Fibroblast of peridontal ligament (primary cell): Measurements from ENCODE around the gene GALNT17.

Source experiments
- DNase-seq: peaks from one replicate; pipeline ENCODE4 v3.0.0-alpha.2; 2010; ENCODE audit errors: extremely low read depth

Gene GALNT17

DNA sequence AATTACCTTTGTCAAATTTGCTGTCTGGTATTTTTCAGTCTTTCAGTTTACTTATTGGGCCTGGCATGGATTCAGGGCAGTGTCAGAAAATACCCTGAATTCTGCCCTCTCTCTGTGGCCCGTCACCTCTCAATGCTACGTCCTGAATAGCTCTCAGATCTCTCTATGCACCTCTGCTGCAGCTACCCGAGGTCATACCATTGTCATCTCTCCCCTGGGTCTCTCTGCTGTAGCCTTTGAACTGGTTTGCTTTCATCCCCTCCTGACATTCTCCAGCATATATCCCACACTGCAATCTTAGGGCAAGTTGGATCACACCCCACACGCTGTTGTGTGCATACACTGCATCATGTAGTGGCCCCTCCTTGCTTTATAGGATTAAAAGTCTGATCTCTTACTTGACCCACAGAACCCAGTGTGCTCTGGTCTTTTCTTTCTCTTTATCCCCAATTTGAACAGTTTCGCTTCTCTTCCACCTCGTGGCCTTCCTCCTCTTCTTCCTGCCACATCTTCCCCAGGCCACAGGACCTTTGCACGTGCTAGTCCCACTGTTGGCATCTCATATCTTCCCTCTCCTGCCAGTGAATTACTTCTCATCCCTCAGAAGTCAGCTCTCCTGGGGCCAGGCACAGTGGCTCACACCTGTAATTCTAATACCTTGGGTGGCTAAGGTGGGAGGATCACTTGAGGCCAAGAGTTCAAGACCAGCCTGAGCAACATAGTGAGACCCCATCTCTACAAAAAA is 372.9 kb downstream of the GALNT17 start:
- no peak for DNase-seq

- DNase-seq = no peak
Observed at GRCh38 chr7:71506822-71507221, 374.9 kb downstream of the GALNT17 start.

GRCh38 chr7:71507680-71508602 is 376.0 kb downstream of the GALNT17 start:
- DNase-seq = no peak

DNA sequence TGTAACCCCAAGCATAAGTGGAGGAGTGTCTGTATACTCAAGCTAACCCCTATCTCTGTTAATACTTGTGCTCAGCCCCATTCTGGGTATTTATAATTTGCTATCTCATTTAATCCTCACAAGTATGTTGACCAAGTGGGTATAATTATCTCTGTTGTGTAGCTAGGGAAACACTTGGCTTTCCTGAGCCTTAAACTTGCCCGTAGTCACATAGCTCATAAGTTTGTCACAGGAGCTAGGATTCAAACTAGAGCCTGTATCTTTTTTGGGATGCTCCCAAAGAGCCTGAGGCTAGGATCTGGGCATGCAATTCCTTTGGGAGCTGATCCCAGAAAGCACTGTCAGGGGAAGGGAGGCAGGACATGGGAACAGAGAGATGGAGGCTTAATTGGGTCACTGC is 377.4 kb downstream of the GALNT17 start:
- no peak for DNase-seq

DNA sequence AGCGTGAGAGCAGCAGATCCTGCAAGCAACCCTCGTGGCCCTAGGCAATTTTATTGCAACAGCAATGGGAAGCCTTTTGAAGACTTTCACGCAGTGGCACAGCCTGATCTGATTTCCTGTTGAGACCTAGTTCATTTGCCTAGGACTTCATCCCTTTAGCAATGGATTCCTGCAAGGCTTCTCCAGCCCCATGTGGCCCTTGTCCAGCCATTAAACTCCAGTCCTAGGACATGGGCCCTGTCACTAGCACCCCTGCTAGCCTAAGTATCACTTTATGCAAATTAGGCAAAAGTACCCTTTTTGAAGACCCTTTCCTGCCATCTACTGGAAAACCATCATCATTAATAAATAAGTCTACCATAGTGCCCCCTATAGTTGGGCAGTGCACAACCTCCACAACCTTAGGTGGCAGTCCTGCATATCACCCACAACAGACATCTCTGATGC is 379.4 kb downstream of the GALNT17 start:
- no peak for DNase-seq

GRCh38 chr7:71517940-71518699 is 386.2 kb downstream of the GALNT17 start:
- no peak for DNase-seq

- no peak for DNase-seq
Observed at GRCh38 chr7:71518880-71519279, 386.9 kb downstream of the GALNT17 start.

GRCh38 chr7:71521506-71521905 is 389.6 kb downstream of the GALNT17 start:
- no peak for DNase-seq

DNA sequence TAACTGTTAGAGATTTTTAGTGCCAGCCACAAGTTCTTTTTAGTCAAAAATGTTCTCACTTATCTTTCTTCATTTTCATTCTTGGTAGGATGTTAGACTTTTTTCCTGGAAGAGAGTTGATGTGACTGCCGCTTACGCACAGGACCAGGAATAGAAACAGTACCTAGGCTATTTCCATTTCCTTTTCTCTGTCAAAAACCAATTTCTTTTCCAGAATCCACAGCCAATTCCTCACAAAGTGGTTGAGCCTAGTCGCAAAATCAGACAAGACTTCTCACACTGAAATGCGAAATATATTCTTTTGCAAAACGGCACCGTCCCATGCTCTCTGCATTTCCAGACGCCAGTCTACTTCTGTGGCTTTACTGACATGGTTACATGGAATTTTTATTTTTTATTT is 394.2 kb downstream of the GALNT17 start:
- DNase-seq = no peak

GRCh38 chr7:71527213-71527612 is 395.3 kb downstream of the GALNT17 start:
- DNase-seq = no peak

GRCh38 chr7:71535616-71536015 is 403.7 kb downstream of the GALNT17 start:
- no peak for DNase-seq

DNA sequence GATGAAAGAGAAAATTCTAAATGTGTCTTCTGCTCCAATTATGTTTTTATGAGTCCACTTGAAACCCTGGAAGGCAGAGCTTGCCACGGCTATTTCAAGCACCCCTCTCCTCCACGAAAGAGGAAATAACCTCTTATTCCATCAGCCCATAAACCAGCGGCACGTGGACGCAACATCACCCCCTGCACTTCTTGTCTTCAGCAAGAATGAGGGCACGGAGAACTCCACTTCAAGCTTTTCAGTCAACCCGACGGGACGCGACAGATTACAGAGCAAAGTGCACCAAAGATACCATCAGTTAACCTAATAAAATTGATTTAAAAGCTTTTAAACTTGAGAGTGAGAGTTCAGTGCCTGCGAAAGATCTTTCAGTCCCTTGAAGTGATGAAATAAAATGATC is 406.3 kb downstream of the GALNT17 start:
- no peak for DNase-seq

- no peak for DNase-seq
Observed at GRCh38 chr7:71539615-71540014, 407.7 kb downstream of the GALNT17 start.

- DNase-seq = no peak
Observed at GRCh38 chr7:71541707-71542353, 409.9 kb downstream of the GALNT17 start.

DNA sequence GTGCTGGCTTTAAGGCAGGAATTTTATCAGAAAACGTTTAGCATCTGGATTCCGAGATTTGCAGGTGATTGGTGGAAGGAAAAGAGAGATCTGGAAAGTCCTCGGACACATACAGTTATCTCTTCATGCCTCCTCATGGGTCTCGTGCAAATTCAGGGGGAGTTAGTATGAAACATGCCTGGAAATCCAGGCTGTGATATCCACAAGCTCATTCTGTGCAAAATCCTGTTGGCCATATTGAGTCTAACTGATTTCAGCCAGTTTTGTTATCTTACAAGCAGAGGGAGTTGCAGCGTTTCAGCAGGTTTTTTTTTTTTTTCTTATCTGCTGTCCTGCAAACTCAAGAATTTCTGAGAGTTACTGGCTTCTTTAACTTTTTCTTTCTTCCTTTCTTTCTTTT is 411.5 kb downstream of the GALNT17 start:
- no peak for DNase-seq

DNA sequence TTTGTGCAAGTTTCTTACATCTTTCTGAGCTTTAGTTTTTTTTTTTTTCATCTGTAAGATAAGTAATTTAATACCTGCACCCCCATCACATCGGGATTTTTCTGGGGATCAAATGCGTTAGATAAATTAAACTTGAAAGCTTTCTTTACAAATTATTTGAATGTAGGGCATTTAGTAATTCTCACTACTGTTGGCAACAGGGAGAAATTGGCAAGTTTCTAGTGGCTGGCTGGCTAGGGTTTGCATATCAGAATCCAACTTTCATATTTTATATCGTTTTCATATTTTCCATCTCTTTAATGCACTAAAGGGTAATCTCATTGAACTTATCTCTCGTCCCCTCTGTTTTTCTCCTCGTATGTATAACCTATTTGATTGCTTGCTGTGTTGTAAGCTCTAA is 412.9 kb downstream of the GALNT17 start:
- no peak for DNase-seq

DNA sequence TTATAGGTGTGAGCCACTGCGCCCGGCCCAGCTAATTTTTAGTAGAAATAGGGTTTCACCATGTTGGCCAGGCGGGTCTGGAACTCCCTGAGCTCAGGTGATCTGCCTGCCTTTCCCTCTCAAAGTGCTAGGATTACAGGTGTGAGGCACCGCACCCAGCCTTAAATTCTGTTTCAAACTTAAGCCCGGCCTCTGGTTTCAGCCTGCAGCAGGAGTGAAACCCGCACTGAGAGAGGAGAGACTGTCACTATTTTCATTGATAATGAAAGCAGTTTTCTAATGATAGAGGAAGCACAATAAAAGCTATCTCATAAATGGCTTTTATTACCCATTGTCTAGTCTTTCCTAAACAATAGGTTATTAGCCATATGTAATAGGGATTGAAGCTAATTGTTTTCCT is 415.5 kb downstream of the GALNT17 start:
- no peak for DNase-seq

DNA sequence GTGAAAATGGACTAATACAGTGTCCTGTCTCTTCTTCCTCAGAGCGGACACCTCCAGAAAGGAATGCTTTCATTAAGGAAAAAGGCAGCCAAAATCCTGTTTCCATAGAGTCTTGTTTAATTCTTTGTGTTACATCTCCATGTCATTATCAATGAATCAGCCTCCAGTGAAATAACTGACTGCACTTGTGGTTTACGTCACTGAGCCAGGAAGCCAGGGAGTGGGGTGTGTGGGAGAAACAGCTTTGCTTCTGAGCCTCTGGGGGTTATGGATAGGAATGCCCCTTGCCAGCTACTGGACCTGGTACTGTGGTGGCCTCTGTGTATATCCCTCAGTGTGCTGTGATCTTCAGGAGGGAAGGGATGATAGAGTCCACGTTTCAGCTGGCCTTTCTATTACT is 416.8 kb downstream of the GALNT17 start:
- DNase-seq = no peak

DNA sequence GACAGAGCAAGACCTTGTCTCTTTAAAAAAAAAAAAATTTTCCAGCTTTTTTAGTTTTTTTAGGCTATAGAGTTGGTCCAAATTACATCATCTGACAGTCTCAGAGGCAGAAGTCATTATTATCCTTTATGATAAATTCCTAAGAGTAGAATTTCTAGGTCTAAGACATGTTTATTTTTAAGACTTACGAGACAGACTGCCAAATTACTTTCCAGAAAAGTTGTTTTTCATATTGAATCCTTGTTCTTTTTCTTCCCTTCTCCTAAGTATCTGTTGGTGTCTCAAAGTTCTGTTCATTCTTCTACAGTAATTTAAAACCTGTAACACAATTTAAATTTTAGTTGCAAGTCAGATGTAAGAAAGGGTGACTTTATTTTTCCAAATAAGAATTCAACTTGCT is 421.4 kb downstream of the GALNT17 start:
- no peak for DNase-seq

DNA sequence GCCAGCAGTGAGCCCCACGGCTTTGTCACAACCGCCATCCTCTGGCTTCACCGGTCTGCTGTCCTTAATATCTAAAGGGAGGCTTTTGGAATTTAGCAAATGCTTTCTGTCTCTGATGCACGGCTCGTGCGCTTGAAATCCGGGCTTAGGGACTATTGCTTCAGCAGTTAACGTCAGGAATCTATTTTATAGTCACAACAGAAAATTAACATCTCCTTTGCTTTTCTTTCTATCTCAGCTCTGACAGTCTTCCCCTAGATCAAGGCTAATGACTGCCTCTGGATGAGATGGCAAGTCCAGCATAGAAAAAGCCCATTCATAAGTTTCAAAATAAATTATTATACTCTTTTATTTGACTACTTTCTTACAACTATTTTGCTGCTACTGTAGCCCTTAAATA is 423.8 kb downstream of the GALNT17 start:
- no peak for DNase-seq

DNA sequence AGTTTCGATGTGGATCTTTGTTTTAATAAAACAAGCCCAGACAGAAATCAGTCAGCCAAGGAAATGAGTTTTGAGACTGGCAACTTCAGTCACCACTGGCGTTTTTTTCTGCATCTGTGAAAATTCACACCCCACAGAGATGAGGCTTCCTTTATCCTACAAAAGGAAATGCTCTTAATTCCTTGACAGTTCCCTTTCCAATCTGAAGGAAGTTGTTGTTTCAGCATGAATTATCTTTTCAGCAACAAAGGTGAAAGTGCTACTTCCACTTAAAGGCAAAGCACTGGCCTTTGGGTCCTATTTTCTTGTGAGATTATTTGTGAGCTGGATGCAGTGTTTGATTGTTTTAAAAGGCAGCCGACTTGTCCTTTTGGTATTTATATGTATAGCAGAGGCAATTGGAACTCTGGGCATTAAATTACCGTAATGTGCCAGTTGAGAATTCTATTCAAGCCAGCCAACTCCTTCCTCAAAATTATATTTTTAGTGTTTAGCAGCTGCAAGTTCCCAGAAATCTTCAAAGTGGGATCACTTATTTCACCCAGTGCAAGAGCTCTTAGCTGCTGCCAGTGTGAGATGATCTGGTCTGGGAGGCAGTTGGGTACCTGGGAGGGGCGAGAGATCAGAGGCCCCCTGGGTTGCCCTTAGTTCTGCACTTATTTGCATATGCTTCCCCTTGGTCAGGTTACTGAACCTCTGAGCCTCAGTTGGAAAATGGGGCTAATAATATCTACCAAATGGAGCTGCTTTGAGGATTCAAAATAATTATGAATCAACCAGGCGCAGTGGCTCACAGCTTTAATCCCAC is 427.1 kb downstream of the GALNT17 start:
- no peak for DNase-seq
